H1 (cell line): Measurements from ENCODE around the gene CAMTA1. TPM values are rescaled to one million over a fixed set of nuclear protein-coding genes. Genes with fewer than 3 reads are reported as not detected.
A peak's percentile ranks its signal among the peaks of the same experiment; 100 is the strongest.

Source experiments
- CTCF ChIA-PET: fragments of 300-600 bp; sonication (Branson Sonifier 250); formaldehyde crosslinking; loops from one replicate; lab custom pipeline; 2021; ENCODE audit not compliant: partially characterized antibody; lab: Charles Lee
- POLR2A ChIA-PET: fragments of 300-600 bp; sonication (Branson Sonifier 250); formaldehyde crosslinking; loops from one replicate; lab custom pipeline; 2021; ENCODE audit warnings: inconsistent platforms; ENCODE audit not compliant: partially characterized antibody; lab: Charles Lee
- DNase-seq, 2 experiments: peaks; one replicate each; pipeline versions ENCODE4 v3.0.0 to v3.0.0-alpha.2; 2010 to 2022; ENCODE audit warnings: low spot score in 2 of 2, low read depth in 1 of 2, mixed read lengths in 1 of 2
- FAIRE-seq: peaks from 2 replicates; lab custom pipeline; 2011; peaks lifted over from hg19 to GRCh38; lab: Jason Lieb, UNC
- H2AFZ ChIP-seq: 2 replicates; pipeline ENCODE4 v1.8.1; 2012; ENCODE audit warnings: low read length, inconsistent platforms
- H2AK5ac ChIP-seq: 2 replicates; pipeline ENCODE4 v1.6.1; 2013; ENCODE audit warnings: low read depth, low read length
- H2BK120ac ChIP-seq: replicated peaks from 2 replicates; pipeline ENCODE3; 2013; ENCODE audit warnings: low read depth, low read length, inconsistent platforms
- H2BK12ac ChIP-seq: 2 replicates; pipeline ENCODE4 v1.6.1; 2013; ENCODE audit warnings: low read depth, low read length
- H2BK15ac ChIP-seq: 2 replicates; pipeline ENCODE4 v1.6.1; 2013; ENCODE audit warnings: low read length
- H2BK20ac ChIP-seq: 2 replicates; pipeline ENCODE4 v1.6.1; 2013; ENCODE audit warnings: low read length
- H2BK5ac ChIP-seq: 2 replicates; pipeline ENCODE4 v1.6.1; 2013; ENCODE audit warnings: low read depth, low read length
- H3K14ac ChIP-seq: 2 replicates; pipeline ENCODE4 v1.6.1; 2013; ENCODE audit warnings: inconsistent platforms; ENCODE audit not compliant: insufficient read length
- H3K18ac ChIP-seq: 2 replicates; pipeline ENCODE4 v1.6.1; 2013; ENCODE audit warnings: low read length; ENCODE audit errors: extremely low read depth
- H3K23ac ChIP-seq: 2 replicates; pipeline ENCODE4 v1.6.1; 2013; ENCODE audit warnings: inconsistent platforms; ENCODE audit not compliant: insufficient read length
- H3K23me2 ChIP-seq: 2 replicates; pipeline ENCODE4 v1.6.1; 2013; ENCODE audit warnings: low read depth, low read length
- H3K27ac ChIP-seq: 2 replicates; pipeline ENCODE4 v1.6.1; 2011; ENCODE audit warnings: low read depth, low read length, inconsistent platforms
- H3K27me3 ChIP-seq, 4 experiments: replicated peaks in 1 of 4; 1 replicate in 1 of 4; 2 replicates in 3 of 4; pipeline versions ENCODE4 v1.6.1 to v1.8.1; 2011 to 2013; ENCODE audit warnings: low read length in 3 of 4, mild to moderate bottlenecking in 3 of 4, inconsistent platforms in 2 of 4, mixed read lengths in 2 of 4, moderate library complexity in 1 of 4; ENCODE audit not compliant: control insufficient read depth in 3 of 4, insufficient read depth in 3 of 4; ENCODE audit errors: extremely low read depth in 1 of 4
- H3K36me3 ChIP-seq, 4 experiments: 2 replicates each; pipeline versions ENCODE4 v1.6.1 to v1.8.1; 2011 to 2013; ENCODE audit warnings: mild to moderate bottlenecking in 4 of 4, low read length in 3 of 4, moderate library complexity in 2 of 4, control low read depth in 1 of 4, inconsistent platforms in 1 of 4; ENCODE audit not compliant: insufficient read depth in 4 of 4, control insufficient read depth in 2 of 4
- H3K4ac ChIP-seq: replicated peaks from 2 replicates; pipeline ENCODE3; 2013; ENCODE audit warnings: low read length, low read depth, mixed read lengths, inconsistent platforms; ENCODE audit not compliant: insufficient read length
- H3K4me1 ChIP-seq, 4 experiments: replicated peaks in 1 of 4; 1 replicate in 1 of 4; 2 replicates in 3 of 4; pipeline versions ENCODE4 v1.6.1 to v1.8.1; 2011 to 2013; ENCODE audit warnings: low read length in 3 of 4, inconsistent platforms in 2 of 4, mixed read lengths in 1 of 4; ENCODE audit not compliant: insufficient read depth in 4 of 4, control insufficient read depth in 3 of 4
- H3K4me2 ChIP-seq, 2 experiments: 2 replicates each; pipeline versions ENCODE4 v1.6.1 to v1.8.1; 2011 to 2013; ENCODE audit warnings: low read depth in 2 of 2, low read length in 2 of 2, control low read depth in 1 of 2, inconsistent platforms in 1 of 2, mild to moderate bottlenecking in 1 of 2; ENCODE audit not compliant: insufficient read depth in 1 of 2
- H3K4me3 ChIP-seq, 4 experiments: fragments of 200-600, 300-600 bp in 1 of 4; sonication (generic), shearing (Covaris generic), sonication (Bioruptor Twin) in 1 of 4; 2 replicates each; pipeline versions ENCODE4 v1.5.1 to v1.8.1; 2011 to 2016; ENCODE audit warnings: low read length in 4 of 4, low read depth in 3 of 4, control low read depth in 2 of 4, inconsistent platforms in 2 of 4, mild to moderate bottlenecking in 2 of 4, mixed read lengths in 1 of 4, moderate library complexity in 1 of 4; ENCODE audit not compliant: insufficient read depth in 2 of 4; ENCODE audit errors: extremely low read depth in 1 of 4
- H3K56ac ChIP-seq: replicated peaks from 2 replicates; pipeline ENCODE3; 2013; ENCODE audit warnings: low read depth, mild to moderate bottlenecking, mixed read lengths, low read length, inconsistent platforms; ENCODE audit not compliant: insufficient read length
- H3K79me1 ChIP-seq: 2 replicates; pipeline ENCODE4 v1.6.1; 2013; ENCODE audit warnings: low read depth, low read length, control low read depth
- H3K79me2 ChIP-seq, 2 experiments: 2 replicates each; pipeline versions ENCODE4 v1.6.1 to v1.8.1; 2012 to 2013; ENCODE audit warnings: low read length in 2 of 2, mild to moderate bottlenecking in 2 of 2, inconsistent platforms in 1 of 2; ENCODE audit not compliant: insufficient read depth in 2 of 2, control insufficient read depth in 1 of 2
- H3K9ac ChIP-seq, 4 experiments: replicated peaks in 1 of 4; 1 replicate in 1 of 4; 2 replicates in 3 of 4; pipeline versions ENCODE4 v1.6.1 to v1.8.1; 2011 to 2013; ENCODE audit warnings: low read depth in 3 of 4, low read length in 3 of 4, control low read depth in 2 of 4, mild to moderate bottlenecking in 2 of 4, moderate library complexity in 2 of 4, inconsistent platforms in 1 of 4; ENCODE audit errors: extremely low read depth in 1 of 4
- H3K9me3 ChIP-seq, 2 experiments: 2 replicates each; pipeline versions ENCODE4 v1.6.1 to v1.8.1; 2012 to 2013; ENCODE audit warnings: mild to moderate bottlenecking in 2 of 2, moderate library complexity in 2 of 2, control low read depth in 1 of 2, inconsistent platforms in 1 of 2, low read depth in 1 of 2, low read length in 1 of 2, mixed read lengths in 1 of 2; ENCODE audit not compliant: insufficient read depth in 2 of 2
- H4K20me1 ChIP-seq, 2 experiments: replicated peaks in 1 of 2; 2 replicates each; pipeline versions ENCODE3 to v1.8.1; 2011 to 2013; ENCODE audit warnings: inconsistent platforms in 2 of 2, low read length in 2 of 2, mild to moderate bottlenecking in 1 of 2; ENCODE audit not compliant: insufficient read depth in 2 of 2, control insufficient read depth in 1 of 2
- H4K5ac ChIP-seq: 2 replicates; pipeline ENCODE4 v1.6.1; 2013; ENCODE audit warnings: low read length, low read depth, mixed read lengths, inconsistent platforms; ENCODE audit not compliant: insufficient read length
- H4K8ac ChIP-seq: 2 replicates; pipeline ENCODE4 v1.8.0; 2013; ENCODE audit warnings: mild to moderate bottlenecking, moderate library complexity, low read length, inconsistent platforms; ENCODE audit not compliant: insufficient read depth; ENCODE audit errors: extremely low read depth
- H4K91ac ChIP-seq: replicated peaks from 2 replicates; pipeline ENCODE3; 2013; ENCODE audit warnings: low read length, mixed read lengths, inconsistent platforms; ENCODE audit not compliant: insufficient read length
- CHD1 ChIP-seq: IDR thresholded peaks from 2 replicates; pipeline ENCODE4 v1.6.1; 2012; ENCODE audit warnings: low read depth, low read length, improper control_type of control experiment
- EP300 ChIP-seq, 2 experiments: IDR thresholded peaks; 1 replicate in 1 of 2; 2 replicates in 1 of 2; pipeline ENCODE4 v1.6.1; 2011 to 2012; ENCODE audit warnings: low read depth in 2 of 2, low read length in 2 of 2, mild to moderate bottlenecking in 2 of 2, borderline replicate concordance in 1 of 2, inconsistent platforms in 1 of 2, moderate library complexity in 1 of 2
- MAFK ChIP-seq: IDR thresholded peaks from 2 replicates; pipeline ENCODE4 v1.6.1; 2012; ENCODE audit warnings: low read depth, mild to moderate bottlenecking, improper control_type of control experiment, low read length
- POLR2A ChIP-seq, 2 experiments: IDR thresholded peaks; 1 replicate in 1 of 2; 2 replicates in 1 of 2; pipeline ENCODE4 v1.6.1; 2011; ENCODE audit warnings: low read depth in 2 of 2, low read length in 2 of 2, mild to moderate bottlenecking in 2 of 2; ENCODE audit errors: control extremely low read depth in 1 of 2
- RAD21 ChIP-seq, 2 experiments: IDR thresholded peaks in 1 of 2; conservative IDR thresholded peaks in 1 of 2; 2 replicates each; pipeline ENCODE4 v1.6.1; 2011; ENCODE audit warnings: low read depth in 2 of 2, low read length in 2 of 2, improper control_type of control experiment in 1 of 2, inconsistent platforms in 1 of 2, mild to moderate bottlenecking in 1 of 2, moderate library complexity in 1 of 2
- SAP30 ChIP-seq: fragments of 300-600 bp; sonication (generic); IDR thresholded peaks from 2 replicates; pipeline ENCODE4 v1.7.1; 2012; ENCODE audit warnings: low read length, moderate library complexity, mild to moderate bottlenecking, inconsistent platforms; ENCODE audit not compliant: insufficient read depth, insufficient replicate concordance
- SIX5 ChIP-seq: IDR thresholded peaks from 2 replicates; pipeline ENCODE4 v1.6.1; 2011; ENCODE audit warnings: mild to moderate bottlenecking, low read depth, low read length
- SP1 ChIP-seq: IDR thresholded peaks from 2 replicates; pipeline ENCODE4 v1.6.1; 2011; ENCODE audit warnings: low read depth, low read length
- WGBS, 2 experiments: shearing (Covaris generic) in 1 of 2; methylation state at CpG; one replicate each; pipeline versions ENCODE4 v1.1.6 to v1.1.7; 2013 to 2015; ENCODE audit warnings: low lambda C conversion rate in 2 of 2, mixed read lengths in 2 of 2, inconsistent platforms in 1 of 2, low coverage in 1 of 2, missing lambda C conversion rate in 1 of 2; ENCODE audit not compliant: insufficient replicate concordance in 2 of 2, insufficient coverage in 1 of 2, insufficient read length in 1 of 2; ENCODE audit errors: extremely low coverage in 1 of 2, missing lambda C conversion rate in 1 of 2; 5-methylcytosine and 5-hydroxymethylcytosine counted together
- polyA plus RNA-seq, 7 experiments: library from polyadenylated mRNA; depleted of rRNA in 3 of 7; stranded (reverse) in 5 of 7; unstranded in 2 of 7; fragments of >200 nt in 5 of 7; fragments of 200-250 nt in 2 of 7; gene quantifications; 1 replicate in 5 of 7; 2 replicates in 1 of 7; 4 replicates in 1 of 7; pipeline versions ENCODE4 v1.2.1 to v1.2.3, GENCODE V29; 2011 to 2013; ENCODE audit warnings: missing spikeins in 2 of 7, mixed read lengths in 2 of 7
- total RNA-seq: library from RNA; stranded (reverse); fragmentation: NEBNext Ultra II Directional; extraction: Animal tissue kit (Norgen Biotek cat#: 25700); gene quantifications from 2 replicates; pipeline ENCODE4 v1.2.1, GENCODE V29; 2021
- TF ChIP-seq, protein P1 (sequence below): IDR thresholded peaks from 2 replicates; pipeline ENCODE4 v1.6.1; 2012; ENCODE audit warnings: low read length, inconsistent platforms
- TF ChIP-seq, protein P2 (sequence below): IDR thresholded peaks from 2 replicates; pipeline ENCODE4 v1.6.1; 2011; ENCODE audit warnings: low read depth, mild to moderate bottlenecking, low read length; ENCODE audit not compliant: insufficient read depth

Gene CAMTA1
- total and polyA plus RNA-seq, 2 of the 8 experiments (the other 6 are each of a cell fraction or from before 2014, with no cell fraction given): 65.0 to 119 TPM

DNA sequence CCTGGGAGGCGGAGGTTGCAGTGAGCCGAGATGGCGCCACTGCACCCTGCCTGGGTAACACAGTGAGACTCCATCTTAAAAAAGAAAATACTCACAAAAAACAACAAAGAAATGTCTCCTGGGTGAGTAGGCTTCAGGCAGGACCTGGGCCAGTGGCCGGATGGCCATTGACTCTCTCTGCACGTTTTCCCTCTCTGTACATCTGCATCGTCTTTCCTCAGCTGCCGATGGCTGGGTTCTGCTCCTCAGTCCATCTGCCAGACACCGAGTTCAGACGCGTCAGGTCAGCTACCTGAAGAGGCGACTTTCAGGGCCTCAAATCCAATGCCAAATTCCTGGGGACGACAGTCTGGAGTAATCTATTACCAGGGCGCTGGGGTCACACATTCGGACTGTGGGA is 199.3 kb downstream of the CAMTA1 start:
- H3K4ac ChIP-seq: no peak overlapping the region
- H3K4me3 ChIP-seq: no peak overlapping the region
- H3K27ac ChIP-seq: no peak overlapping the region
- TF ChIP-seq SIX5 (no peak), SAP30 (no peak), EP300 (IDR thresholded peaks at IDR 0.05; ENCODE audit: borderline replicate concordance in 1 of 2, low read depth in 2 of 2, low read length in 2 of 2) (no peak), RAD21 (IDR thresholded peaks at IDR 0.05 in 1 of 2, conservative IDR thresholded peaks at IDR 0.05 in 1 of 2; ENCODE audit: low read depth in 2 of 2, low read length in 2 of 2) (no peak), MAFK (no peak), CHD1 (no peak), POLR2A (IDR thresholded peaks at IDR 0.05; ENCODE audit: control extremely low read depth in 1 of 2, low read depth in 2 of 2, low read length in 2 of 2) (no peak), SP1 (no peak)
- TF ChIP-seq, protein P1, sequence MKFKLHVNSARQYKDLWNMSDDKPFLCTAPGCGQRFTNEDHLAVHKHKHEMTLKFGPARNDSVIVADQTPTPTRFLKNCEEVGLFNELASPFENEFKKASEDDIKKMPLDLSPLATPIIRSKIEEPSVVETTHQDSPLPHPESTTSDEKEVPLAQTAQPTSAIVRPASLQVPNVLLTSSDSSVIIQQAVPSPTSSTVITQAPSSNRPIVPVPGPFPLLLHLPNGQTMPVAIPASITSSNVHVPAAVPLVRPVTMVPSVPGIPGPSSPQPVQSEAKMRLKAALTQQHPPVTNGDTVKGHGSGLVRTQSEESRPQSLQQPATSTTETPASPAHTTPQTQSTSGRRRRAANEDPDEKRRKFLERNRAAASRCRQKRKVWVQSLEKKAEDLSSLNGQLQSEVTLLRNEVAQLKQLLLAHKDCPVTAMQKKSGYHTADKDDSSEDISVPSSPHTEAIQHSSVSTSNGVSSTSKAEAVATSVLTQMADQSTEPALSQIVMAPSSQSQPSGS: no peak
- TF ChIP-seq, protein P2, sequence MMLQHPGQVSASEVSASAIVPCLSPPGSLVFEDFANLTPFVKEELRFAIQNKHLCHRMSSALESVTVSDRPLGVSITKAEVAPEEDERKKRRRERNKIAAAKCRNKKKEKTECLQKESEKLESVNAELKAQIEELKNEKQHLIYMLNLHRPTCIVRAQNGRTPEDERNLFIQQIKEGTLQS: no peak
- no peak overlapping the region for H2BK12ac ChIP-seq
- no peak overlapping the region for H3K9ac ChIP-seq
- H3K23me2 ChIP-seq: peaks cover 6% of the 10 kb centered on the region; the same call in 1 of the 2 replicates
- no peaks in the 10 kb centered on the region for H3K79me2 ChIP-seq
- 89% methylated on average over 14 of the region's 14 CpGs; no CpG with 5 or more reads in 1 of the 2 experiments for WGBS, 2 experiments
- CTCF ChIA-PET: interaction anchor here (1.0 to 2.2 kb wide), 3 partner anchors 11 to 85 kb away, joined by 3 to 8 read pairs (median 3); no protein-coding TSS in a partner anchor
- no peak overlapping the region for H2AK5ac ChIP-seq
- no peak overlapping the region for H2AFZ ChIP-seq
- H4K91ac ChIP-seq: no peak overlapping the region
- no peak overlapping the region for H3K56ac ChIP-seq
- no peak overlapping the region for H4K5ac ChIP-seq
- no peak overlapping the region; the same call in 1 of the 2 replicates for H4K8ac ChIP-seq
- no peak overlapping the region for H3K18ac ChIP-seq
- no peak overlapping the region for H3K14ac ChIP-seq
- no peak overlapping the region for H3K23ac ChIP-seq
- no peaks in the 10 kb centered on the region for H3K27me3 ChIP-seq
- FAIRE-seq: no peak
- no peak overlapping the region for H2BK20ac ChIP-seq
- H2BK15ac ChIP-seq: 0 out of 2 replicates have a peak overlapping the region, but pooled peaks have one; percentile 61
- DNase-seq: no peak
- H3K4me1 ChIP-seq: peaks cover 0 to 5% (median under 1%) of the 10 kb centered on the region in 4 experiments; a peak in 3 of 7 replicates
- H3K79me1 ChIP-seq: no peaks in the 10 kb centered on the region
- no peak overlapping the region for H2BK120ac ChIP-seq
- H2BK5ac ChIP-seq: no peak overlapping the region
- H4K20me1 ChIP-seq: no peaks in the 10 kb centered on the region
- POLR2A ChIA-PET: no interaction called here
- no peaks in the 10 kb centered on the region for H3K9me3 ChIP-seq
- H3K36me3 ChIP-seq: no peaks in the 10 kb centered on the region
- H3K4me2 ChIP-seq: no peak overlapping the region
